Suppressor macrophage treated with lipopolysaccharide for 4 hours (primary cell): Measurements from ENCODE around the gene CREBBP.

Experiments used
- DNase-seq: peaks from one replicate; pipeline ENCODE4 v3.0.0-alpha.2; 2020

Gene CREBBP

DNA sequence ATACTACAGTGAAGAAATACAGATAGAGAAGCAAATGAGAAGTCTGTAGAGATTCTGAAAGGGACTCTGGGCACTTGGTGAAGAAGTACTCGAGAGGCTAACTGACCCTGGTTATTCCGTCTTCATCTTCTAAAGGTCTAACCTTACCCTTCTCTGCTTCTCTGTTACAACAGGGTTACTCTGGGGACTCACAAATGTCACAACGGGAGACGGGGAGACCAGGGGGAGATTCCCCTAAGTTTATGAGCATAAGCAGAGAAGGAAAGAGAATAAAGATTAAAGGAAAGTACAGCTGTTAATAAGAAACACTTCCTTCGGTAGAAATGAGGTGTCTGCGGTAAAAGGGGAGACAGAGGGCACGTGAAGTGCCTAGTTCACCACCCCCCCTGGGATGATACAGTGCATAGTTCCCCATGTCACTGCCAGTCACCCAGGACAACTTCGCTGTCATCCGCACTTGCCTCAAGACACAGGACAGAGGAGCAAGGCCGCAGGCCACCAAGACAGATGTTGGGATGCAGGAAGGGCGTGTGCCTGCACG is 88.0 kb downstream of the CREBBP start:
- DNase-seq, result no peak

DNA sequence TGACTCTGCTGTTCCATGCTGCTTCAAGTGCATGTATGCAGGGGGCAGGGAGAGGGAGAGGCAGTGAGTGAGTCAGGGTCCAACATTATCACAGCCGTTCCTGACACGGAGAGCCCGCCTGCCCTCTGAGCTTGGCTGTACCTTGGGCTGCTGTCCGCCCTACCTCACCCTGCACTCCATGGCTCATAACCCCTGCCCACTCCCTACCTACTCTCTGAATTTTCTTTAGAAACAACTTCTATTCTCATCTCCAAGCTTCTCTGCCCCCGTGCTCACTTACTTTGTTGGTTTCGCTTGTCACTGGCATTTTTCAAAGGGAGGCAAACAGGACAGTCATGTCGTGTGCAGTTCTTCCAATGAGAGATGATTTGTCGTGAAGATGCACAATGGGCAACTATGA is 88.8 kb downstream of the CREBBP start:
- no peak for DNase-seq

DNA sequence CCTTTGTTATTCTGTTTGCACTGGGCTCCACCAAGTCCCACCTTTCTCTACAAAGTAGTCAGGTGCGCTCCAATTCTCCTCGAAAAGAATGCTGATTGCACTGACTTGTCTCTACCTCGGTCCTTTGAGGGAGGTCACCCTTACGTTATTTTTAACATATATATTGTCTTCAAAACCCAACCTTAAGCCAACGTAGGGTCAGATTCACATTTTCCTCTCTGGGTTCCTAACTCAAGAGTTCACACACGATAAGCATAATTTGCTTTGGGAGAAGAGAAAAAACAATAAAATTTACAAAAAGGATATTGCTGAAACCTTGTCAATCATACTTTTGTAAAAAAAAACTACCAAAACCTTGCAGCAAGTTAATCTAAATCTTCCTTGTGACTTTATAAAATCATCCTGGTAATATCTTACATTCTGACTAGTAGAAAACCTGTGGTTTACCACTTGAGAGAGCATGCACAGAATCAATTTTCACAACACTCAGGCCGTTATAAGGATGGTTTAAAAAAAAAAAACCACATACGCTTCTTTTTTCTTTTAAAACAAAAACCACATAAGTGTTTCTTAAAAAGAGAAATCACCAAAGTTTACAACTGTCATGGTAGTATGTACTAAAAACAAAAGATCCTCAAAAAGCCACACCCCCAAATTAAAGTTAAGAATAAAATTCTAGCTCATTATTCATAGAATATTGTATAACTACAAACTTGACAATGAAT is 91.0 kb downstream of the CREBBP start:
- DNase-seq, result no peak

DNA sequence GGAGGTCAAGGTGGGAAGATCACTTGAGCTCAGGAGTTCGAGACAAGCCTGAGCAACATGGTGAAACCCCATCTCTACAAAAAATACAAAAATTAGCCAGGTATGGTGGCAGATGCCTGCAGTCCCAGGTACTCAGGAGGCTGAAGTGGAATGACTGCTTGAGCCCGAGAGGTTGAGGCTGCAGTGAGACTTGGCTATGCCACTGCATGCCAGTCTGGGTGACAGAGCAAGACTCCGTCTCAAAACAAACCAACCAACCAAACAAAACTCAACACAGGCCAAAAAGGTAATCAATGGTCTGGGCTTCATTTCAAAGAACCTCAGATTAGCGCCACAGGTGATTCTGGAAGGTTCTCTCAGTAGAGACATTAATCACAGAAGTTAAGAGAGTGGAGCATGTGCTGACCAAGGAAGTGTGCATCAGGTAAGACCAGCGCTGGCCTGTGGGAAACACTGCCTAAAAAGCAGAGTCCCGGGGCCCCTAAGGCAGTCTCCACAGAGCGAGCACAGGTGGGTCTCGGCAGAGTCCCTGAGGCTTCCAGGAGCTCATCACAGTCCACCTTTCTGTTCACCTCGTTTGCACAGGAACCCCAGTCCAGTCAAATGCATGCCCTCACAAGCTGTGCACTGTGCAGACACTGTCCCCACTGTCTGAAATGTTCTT is 91.7 kb downstream of the CREBBP start:
- DNase-seq, result no peak

DNA sequence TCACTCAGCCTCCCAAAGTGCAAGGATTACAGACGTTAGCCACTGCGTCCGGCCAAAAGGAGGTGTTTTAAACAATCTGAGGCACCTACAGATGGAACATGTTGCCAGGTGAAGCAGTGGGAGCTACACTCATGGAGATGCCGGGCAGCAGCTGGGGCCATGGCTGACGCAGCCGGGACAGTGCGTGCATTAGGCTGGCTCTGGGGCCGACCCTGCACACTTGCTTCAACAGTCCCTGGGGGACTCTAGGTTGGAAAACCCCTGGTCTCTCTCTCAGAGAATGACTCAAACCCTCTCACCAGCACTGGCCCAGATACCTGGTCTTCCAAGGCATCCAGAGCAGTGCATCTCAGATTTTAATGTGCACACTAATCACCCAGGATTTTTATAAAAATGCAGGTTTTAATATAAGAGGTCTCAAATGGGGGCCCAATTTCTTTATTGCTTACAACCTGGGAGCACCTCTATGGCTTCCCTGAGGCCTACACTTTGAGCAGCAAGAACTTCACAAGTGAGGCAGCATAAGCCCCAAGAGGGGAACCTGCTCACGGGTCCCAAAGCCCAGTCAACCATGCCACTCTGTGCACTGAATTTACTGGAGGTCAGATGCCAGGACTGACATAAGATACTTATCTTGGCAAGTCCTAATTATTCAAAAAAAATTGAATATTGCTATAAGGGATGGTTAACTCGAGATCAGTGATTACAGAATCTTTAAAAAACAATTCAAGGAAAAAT is 92.4 kb downstream of the CREBBP start:
- no peak for DNase-seq

DNA sequence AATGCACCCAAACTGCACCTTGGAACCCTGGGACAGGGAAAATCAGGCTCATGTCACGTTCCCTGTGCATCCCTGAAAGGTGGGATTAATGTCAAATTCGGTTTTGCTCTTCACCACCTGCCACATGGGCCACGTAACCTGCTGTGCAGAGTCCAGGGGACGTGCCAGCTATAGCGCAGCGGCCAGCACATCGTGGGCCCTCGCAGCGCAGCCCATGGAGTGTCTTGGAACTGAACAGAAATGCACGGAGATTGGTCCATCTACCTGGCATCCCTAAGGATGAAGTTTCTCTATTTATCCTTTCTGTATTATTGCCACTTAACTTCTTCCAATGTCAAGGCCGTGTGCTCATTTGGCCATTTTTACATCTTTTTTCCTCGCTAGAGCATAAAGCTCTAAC is 95.1 kb downstream of the CREBBP start:
- no peak for DNase-seq

DNA sequence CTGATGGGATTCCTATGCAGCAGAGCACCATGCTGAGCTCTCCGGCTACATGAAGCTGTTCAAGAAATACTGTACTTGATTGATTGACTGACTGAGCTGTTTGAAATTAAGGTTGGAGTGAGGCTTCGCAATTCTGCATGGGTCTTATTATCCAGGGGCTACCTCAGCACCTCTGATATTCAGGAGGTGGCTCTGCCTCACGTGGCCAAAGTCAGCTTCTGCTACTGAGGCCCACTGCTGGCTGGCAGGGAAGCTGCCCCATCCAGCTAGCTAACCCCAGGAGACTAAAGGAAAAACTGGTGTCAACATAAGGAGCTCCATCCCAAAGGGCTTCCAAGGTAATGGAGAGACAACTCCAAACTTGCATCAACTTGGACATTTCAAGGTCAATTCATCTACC is 97.0 kb downstream of the CREBBP start:
- DNase-seq, result no peak

DNA sequence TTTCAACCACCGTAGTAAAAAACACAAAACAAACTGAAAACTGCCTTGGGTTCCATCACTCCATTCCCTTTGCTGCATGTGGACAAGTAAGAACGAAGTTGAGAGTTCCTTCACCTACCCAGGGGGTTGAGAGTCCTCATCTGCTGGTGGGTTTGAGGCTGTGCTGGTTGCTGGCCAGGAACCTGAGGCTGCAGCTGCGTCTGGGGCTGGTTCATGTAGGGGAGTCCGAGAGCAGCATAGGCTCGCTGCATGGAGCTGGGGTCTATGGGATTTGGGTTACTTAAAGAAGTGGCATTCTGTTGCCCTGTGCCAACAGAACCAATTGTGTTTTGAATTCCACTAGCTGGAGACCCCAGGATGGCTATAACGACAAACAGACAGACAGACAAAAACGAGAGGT is 97.9 kb downstream of the CREBBP start:
- DNase-seq, result no peak

DNA sequence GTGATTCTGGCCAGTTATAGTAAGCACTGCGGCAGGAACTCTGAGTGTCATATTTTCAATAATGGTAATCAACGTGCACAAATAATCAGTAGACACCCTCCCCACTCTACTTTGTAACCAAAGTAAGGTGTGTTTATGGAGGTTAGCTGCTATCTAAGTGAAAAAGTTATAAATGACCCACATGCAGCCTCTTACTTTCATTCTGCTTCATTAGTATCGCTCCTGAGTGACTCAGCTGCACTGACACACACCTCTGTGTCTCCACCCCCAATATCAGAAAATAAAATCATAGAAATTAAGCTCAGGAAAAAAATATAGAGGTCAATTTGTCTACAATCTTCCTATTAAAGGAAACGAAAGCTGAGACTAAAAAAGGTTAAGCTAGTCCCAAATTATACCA is 99.1 kb downstream of the CREBBP start:
- no peak for DNase-seq

DNA sequence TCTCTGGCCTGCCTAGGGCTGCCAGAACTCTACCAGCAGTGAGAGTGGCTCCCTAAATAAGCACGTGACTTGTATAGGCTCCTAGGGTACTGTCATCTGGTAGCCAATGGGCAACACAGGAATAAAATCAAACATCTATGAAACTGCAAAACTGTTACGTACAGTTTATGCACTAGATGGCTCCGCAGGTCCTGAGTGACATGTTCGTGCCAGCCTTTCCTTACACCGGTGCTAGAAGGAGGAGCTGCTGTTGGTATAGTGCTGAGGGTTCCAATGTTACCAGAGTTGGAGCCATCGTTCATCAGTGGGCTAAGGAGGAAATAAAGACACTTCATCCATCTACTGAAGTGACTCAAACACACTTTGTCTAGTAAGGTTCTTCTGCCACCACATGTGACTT is 99.9 kb downstream of the CREBBP start:
- DNase-seq, result no peak

DNA sequence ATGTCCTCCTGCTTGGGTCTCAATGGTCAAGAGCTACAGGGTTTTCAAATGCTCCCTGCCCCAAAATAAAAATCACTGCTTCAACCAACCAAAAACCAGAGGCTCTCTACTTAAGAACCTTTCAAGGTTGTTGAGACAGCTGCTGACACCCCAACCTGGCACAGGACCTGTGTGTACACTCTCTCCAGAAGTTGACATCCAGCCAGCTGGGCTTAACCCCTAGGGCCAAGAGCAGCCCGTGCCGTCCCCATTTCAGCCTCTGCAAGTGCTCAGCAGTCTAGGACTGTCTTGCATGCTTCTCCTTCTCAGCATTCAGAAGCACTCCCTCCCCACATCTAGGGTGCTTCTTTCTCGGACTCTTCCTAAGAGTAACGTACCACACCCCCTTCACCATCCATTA is 104.2 kb downstream of the CREBBP start:
- DNase-seq, result no peak

DNA sequence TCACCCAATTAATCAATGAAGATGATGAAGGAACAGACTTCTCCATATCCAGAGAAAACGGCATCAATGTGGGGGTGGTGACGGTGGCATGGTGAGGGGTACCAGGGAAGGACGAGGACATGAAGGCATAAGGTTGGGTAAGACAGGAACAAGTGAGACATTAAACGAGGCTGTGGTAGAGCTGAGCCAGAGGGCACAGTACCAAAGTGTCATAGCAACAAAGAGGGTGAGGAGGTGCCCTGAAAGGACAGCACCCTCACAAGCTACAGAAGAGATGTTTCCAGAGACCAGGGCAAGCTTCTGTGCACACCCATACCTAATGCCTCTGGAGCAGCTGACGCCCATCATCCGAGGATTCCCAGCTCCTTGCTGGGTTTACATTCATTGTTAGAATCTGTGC is 105.7 kb downstream of the CREBBP start:
- no peak for DNase-seq

DNA sequence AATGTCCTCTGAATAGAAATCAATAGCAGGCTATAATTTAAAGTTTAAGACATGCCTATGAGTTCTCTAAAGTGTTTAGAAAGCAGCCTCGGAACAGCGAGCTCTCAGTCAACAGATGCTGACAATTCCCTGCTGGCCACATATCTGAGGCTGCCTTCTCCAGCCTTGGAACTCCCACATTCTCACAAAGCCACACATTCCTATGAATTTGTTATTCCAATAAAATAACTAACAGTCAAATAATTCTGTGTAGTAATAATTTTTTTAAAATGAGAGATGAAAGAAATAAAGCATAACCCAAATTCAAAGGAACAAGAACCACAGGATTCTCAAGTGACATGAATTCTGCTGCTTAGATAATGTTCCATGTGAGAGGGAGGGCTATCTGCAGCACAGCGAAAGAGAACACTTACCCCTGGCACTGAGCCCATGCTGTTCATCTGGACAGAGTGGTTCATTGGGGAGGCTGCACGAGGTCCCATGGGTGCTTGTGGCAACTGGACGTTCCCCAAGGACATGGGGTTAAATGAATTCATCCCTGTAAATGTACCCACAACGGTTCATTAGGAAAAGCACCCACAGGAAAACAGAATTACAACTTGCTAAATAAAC is 106.3 kb downstream of the CREBBP start:
- DNase-seq, result no peak

DNA sequence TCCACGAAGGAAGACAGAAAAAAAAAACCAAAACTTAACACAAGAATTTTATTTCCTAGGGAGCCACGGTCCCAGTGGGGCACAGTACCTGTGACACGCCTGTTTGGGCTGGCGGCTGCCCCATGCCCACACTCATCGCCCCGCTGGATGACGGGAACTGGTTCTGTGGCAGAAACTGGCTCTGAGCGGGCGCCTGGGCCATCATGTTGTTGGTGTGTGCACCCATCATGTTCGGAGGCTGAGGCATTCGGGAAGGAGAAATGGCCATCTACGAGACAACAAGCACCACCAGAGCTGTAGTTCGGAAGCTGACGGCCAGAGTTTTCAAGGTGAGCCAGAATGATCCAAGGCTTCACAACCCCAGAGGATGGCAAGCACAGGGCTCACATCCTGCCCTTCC is 106.8 kb downstream of the CREBBP start:
- no peak for DNase-seq

DNA sequence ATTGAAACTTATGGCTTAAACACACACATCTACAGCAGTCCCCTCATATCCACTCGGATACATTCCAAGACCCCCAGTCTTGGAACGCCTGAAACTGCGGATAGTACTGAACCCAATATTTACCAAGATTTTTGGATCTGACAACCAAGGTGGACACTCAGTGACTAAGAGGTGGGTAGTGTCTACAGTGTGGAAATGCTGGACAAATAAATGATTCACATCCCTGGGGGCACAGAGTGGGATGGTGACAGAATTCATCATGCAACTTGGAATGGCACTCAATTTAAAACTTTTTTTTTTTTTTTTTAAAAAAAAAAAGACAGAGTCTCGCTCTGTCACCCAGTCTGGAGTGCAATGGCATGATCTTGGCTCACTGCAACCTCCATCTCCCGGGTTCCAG is 109.0 kb downstream of the CREBBP start:
- no peak for DNase-seq

DNA sequence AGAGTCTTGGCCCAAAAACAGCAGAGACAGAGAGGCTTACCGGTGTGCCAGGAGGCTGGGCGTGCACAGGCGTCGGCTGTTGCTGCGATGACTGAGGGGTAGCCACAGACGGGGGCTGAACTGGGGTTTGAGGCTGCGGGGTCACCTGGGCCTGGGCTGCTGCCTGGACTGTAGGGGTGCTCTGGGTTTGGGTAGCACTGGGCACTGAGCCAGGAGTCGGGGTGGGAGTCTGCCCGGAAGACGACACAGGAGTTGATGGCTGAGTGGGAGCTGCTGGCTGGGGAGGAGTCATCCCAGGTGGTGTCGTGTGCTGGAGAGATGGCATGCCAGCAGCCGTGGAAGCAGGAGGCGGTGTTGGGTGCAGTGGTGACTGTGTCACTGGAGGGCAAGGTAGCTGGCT is 110.0 kb downstream of the CREBBP start:
- DNase-seq, result no peak

DNA sequence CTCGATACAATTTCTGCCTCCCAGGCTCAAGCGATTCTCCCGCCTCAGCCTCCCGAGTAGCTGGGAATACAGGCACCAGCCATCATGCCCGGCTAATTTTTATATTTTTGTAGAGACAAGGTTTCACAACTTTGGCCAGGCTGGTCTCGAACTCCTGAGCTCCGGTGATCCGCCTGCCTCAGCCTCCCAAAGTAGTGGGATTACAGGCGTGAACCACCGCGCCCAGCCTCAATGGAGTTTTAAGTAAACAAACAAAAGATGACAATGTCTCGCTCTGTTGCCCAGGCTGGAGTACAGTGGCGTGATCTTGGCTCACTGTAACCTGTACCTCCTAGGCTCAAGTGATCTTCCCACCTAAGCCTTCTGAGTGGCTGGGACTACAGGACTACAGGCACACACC is 110.6 kb downstream of the CREBBP start:
- DNase-seq, result no peak

DNA sequence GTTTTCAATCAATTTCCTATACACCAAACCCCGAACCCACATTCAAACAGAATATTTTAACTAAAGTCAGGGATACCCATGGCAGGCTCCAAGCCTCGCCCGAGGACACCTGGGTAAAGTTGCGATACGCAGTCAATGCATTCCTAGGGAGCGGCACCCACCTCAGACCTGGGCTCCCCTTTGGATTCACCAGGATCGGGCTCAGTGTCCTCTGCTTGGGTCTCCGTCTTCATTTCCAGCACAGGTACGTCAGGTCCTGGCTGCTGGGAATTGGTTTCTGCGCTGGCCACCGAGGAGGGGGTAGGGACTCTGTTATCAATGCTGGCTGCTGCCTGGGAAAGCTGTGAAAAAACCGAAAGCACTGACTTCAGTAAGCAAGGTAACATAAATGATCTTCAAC is 111.5 kb downstream of the CREBBP start:
- DNase-seq, result no peak

DNA sequence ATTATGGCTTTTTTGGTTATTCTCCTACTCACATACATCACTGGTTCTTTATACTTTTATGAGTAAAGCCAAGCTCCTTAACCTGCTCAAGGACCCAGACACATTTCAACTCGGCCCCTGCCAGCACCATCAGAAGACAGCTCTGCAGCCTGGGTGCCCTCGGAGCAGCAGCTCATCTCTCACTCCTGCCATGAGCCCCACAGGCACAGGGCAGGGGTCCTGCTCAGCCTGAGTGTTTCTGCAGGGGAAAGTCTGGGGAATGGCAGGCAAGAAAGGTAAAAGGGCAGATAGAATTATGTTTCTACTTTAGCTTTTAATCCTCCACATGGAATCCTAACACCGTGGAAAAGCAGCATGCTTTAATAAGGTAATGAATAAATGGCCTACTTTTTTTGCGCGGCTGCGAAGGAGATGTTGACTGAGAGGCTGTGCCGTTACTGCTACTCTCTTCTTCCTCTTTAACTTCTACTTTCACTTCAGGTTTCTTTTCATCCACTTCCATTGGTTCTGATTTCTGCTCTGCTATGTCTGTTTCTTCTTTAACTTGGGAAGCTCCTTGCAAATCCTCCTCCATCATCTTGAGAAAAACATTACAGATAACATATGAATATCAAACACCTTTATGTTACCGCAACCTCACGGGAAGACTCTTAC is 113.1 kb downstream of the CREBBP start:
- DNase-seq, result peak; percentile 49

DNA sequence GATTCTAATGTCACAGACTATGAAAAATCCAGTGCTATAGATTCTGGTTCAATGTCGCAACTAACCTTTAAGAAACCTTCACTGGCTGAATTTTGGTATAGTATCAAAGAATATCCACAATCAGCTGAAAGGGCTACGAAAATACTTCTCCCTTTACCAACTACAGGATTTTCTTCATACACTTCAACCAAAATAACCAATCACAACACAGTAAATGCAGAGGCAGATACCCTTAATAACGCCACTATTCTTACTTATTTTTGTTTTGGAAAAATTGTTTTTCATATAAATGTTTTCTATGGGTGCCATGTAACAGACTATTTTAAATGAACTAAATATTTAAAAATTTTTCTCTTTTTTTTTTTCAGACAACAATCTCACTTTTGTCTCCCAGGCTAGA is 114.3 kb downstream of the CREBBP start:
- no peak for DNase-seq

DNA sequence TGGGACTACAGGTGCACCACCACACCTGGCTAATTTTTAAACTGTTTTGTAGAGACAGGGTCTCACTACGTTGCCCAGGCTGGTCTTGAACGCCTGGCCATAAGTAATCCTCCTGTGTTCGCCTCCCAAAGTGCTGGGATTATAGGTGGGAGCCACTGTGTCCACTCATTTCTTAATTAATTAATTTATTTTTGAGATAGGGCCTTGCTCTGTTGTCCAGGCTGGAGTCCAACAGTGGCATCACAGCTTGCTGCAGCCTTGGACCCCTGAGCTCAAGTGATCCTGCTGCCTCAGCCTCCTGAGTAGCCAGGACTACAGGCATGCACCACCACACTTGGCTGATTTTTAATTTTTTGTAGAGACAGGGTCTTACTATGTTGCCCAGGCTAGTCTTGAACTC is 116.1 kb downstream of the CREBBP start:
- DNase-seq, result no peak

DNA sequence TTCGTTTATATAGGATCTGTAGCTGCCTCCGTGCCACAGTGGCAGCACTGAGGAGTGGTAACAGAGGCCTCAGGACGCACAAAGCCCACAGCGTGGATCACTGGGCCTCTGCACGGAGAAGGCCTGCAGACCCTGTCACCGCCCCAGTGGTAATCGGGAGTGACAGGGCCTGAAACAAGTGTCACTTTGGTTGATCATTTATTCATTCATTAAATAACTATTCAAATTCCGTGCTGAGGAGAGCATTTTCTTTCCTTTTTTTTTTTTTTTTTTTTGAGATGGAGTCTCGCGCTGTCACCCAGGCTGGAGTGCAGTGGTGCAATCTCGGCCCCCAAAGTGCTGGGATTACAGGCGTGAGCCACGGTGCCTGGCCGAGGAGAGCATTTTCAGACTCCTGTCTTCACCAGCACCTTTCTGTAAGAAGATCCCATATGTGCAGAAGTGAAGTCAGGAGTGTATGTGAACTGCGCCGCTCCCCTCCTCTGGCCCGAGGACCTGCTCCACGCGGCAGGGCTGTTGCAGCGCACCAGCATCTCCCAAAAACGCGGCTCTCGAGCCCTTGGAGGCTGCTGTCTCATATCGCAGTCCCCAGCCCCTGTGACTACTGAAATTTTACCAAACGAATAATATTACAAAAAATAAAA is 118.3 kb downstream of the CREBBP start:
- DNase-seq, result no peak
